Nephron (organoid): ENCODE data around the gene GPR173.

Experiments
- H3K27ac Mint-ChIP-seq, 3 experiments: 2 replicates each; pipeline ENCODE4 v1.8.0; 2020; ENCODE audit warnings: mixed read lengths in 3 of 3, mild to moderate bottlenecking in 2 of 3, moderate library complexity in 1 of 3
- H3K27me3 Mint-ChIP-seq: 2 replicates; pipeline ENCODE4 v1.8.0; 2021; ENCODE audit warnings: low read depth, mild to moderate bottlenecking, moderate library complexity, mixed read lengths
- H3K36me3 Mint-ChIP-seq: 2 replicates; pipeline ENCODE4 v1.8.0; 2020; ENCODE audit warnings: low read depth, mixed read lengths
- H3K4me1 Mint-ChIP-seq: 2 replicates; pipeline ENCODE4 v1.8.0; 2020; ENCODE audit warnings: mixed read lengths
- H3K4me3 Mint-ChIP-seq, 3 experiments: 2 replicates each; pipeline ENCODE4 v1.8.0; 2020; ENCODE audit warnings: mild to moderate bottlenecking in 3 of 3, mixed read lengths in 3 of 3, moderate library complexity in 2 of 3
- H3K9me3 Mint-ChIP-seq: 2 replicates; pipeline ENCODE4 v1.8.0; 2020; ENCODE audit warnings: mixed read lengths
- TF ChIP-seq, protein P1 (sequence below), 3 experiments: fragments of 200-600 bp; sonication (generic); IDR thresholded peaks; one replicate each; pipeline ENCODE4 v1.5.0; 2021; ENCODE audit warnings: antibody characterized with exemption in 3 of 3; ENCODE audit not compliant: unreplicated experiment in 3 of 3

GPR173 gene

GRCh38 chrX:53077207-53078197 is 28.9 kb downstream of the GPR173 start:
- no peaks in the 10 kb centered on the region for H3K27me3 Mint-ChIP-seq
- no peak overlapping the region for H3K4me3 Mint-ChIP-seq
- H3K9me3 Mint-ChIP-seq = peaks cover 3% of the 10 kb centered on the region
- no peak overlapping the region for H3K27ac Mint-ChIP-seq
- H3K36me3 Mint-ChIP-seq = no peaks in the 10 kb centered on the region
- H3K4me1 Mint-ChIP-seq = peaks cover 9% of the 10 kb centered on the region
- TF ChIP-seq, protein P1, sequence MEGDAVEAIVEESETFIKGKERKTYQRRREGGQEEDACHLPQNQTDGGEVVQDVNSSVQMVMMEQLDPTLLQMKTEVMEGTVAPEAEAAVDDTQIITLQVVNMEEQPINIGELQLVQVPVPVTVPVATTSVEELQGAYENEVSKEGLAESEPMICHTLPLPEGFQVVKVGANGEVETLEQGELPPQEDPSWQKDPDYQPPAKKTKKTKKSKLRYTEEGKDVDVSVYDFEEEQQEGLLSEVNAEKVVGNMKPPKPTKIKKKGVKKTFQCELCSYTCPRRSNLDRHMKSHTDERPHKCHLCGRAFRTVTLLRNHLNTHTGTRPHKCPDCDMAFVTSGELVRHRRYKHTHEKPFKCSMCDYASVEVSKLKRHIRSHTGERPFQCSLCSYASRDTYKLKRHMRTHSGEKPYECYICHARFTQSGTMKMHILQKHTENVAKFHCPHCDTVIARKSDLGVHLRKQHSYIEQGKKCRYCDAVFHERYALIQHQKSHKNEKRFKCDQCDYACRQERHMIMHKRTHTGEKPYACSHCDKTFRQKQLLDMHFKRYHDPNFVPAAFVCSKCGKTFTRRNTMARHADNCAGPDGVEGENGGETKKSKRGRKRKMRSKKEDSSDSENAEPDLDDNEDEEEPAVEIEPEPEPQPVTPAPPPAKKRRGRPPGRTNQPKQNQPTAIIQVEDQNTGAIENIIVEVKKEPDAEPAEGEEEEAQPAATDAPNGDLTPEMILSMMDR (IDR thresholded peaks at IDR 0.05; ENCODE audit: unreplicated experiment in 3 of 3) = no peak

DNA sequence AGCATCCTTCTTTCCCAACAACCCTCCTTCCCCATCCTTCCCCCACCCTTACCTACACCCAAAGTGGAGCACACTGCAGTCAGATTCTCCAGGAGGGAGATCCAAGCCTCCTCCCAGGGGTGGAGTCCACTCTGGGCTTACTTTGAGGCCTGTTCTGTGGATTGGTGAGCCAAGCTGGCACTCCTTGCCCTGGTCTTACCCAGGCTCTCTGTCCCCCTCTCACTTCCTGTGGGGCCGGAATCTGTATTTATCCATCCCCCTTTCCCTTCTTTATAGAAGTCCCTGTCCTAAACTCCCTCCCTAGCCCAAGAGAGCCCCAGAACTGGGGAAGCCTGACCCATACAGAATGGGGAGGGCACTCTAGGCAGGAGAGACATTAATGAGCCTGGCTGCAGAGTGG is 30.4 kb downstream of the GPR173 start:
- Mint-ChIP-seq H3K36me3 (peaks cover 5% of the 10 kb centered on the region), H3K27ac (no peak overlapping the region), H3K27me3 (no peaks in the 10 kb centered on the region), H3K9me3 (peaks cover 7% of the 10 kb centered on the region), H3K4me3 (no peak overlapping the region), H3K4me1 (peaks cover 20% of the 10 kb centered on the region)
- TF ChIP-seq, protein P1 (IDR thresholded peaks at IDR 0.05; ENCODE audit: unreplicated experiment in 3 of 3) = no peak

- H3K4me3 Mint-ChIP-seq = peak overlapping the region; percentile 78 to 85 (median 85)
- H3K36me3 Mint-ChIP-seq = peaks cover 21% of the 10 kb centered on the region
- H3K9me3 Mint-ChIP-seq = peaks cover 14% of the 10 kb centered on the region
- no peaks in the 10 kb centered on the region for H3K27me3 Mint-ChIP-seq
- TF ChIP-seq, protein P1 (IDR thresholded peaks at IDR 0.05; ENCODE audit: unreplicated experiment in 3 of 3) = no peak
- H3K27ac Mint-ChIP-seq = peak overlapping the region; percentile 96 to 98 (median 98)
- H3K4me1 Mint-ChIP-seq = peaks cover 30% of the 10 kb centered on the region
Measured at GRCh38 chrX:53080628-53081580, 32.3 kb downstream of the GPR173 start.

GRCh38 chrX:53081925-53082772 is 33.6 kb downstream of the GPR173 start, which contains the start of gene TSPYL2:
Gene TSPYL2, plus strand, starts transcription at chrX:53082367. Its CDS starts 132 bp downstream, at chrX:53082499.
- H3K36me3 Mint-ChIP-seq = peaks cover 28% of the 10 kb centered on the region
- peak within 1 kb of the TSS; percentile 96 to 99 (median 98) for H3K27ac Mint-ChIP-seq
- TF ChIP-seq, protein P1 (IDR thresholded peaks at IDR 0.05; ENCODE audit: unreplicated experiment in 3 of 3) = no peak
- no peaks in the 10 kb centered on the region for H3K27me3 Mint-ChIP-seq
- peaks cover 16% of the 10 kb centered on the region for H3K9me3 Mint-ChIP-seq
- peaks cover 33% of the 10 kb centered on the region for H3K4me1 Mint-ChIP-seq
- H3K4me3 Mint-ChIP-seq = peak within 1 kb of the TSS; percentile 89 to 92 (median 90)
